HG02588 (cell line): ENCODE results near the gene ZNF566.
"Not testable (repeated sequence)": the region's sequence is repeated elsewhere in the genome, so short reads cannot be mapped to it uniquely, and the experiment has no call there.

Experiments
- ATAC-seq: cut with Tn5 transposase; IDR thresholded peaks from one replicate; pipeline ENCODE4 v1.9.1; 2021; ENCODE audit warnings: mild to moderate bottlenecking, moderate library complexity; ENCODE audit not compliant: unreplicated experiment

ZNF566 gene

GRCh38 chr19:36489118-36489919, at the start of gene ZNF566:
ZNF566 (minus strand) TSS chr19:36489561; CDS start chr19:36476557, 13,004 bp downstream.
- ATAC-seq, result peak; percentile 84

GRCh38 chr19:36528921-36529518, 39.7 kb upstream of the ZNF566 start:
- peak; percentile 15 for ATAC-seq

- ATAC-seq, result peak; percentile 85
Measured at GRCh38 chr19:36528194-36528920, 39.0 kb upstream of the ZNF566 start, which contains the start of gene ZNF260. ZNF260 (minus strand) TSS chr19:36528271; CDS start chr19:36515238, 13,033 bp downstream.

GRCh38 chr19:36527873-36528193, 38.5 kb upstream of the ZNF566 start:
- peak; percentile 1 for ATAC-seq

- no peak for ATAC-seq
Measured at GRCh38 chr19:36527341-36527740, 38.0 kb upstream of the ZNF566 start.

GRCh38 chr19:36526581-36526980, 37.2 kb upstream of the ZNF566 start:
- no peak for ATAC-seq

GRCh38 chr19:36524617-36525016, 35.3 kb upstream of the ZNF566 start:
- ATAC-seq, result no peak

- no peak for ATAC-seq
Measured at GRCh38 chr19:36514012-36514612, 24.8 kb upstream of the ZNF566 start.

- no peak for ATAC-seq
Measured at GRCh38 chr19:36508325-36508724, 19.0 kb upstream of the ZNF566 start.

GRCh38 chr19:36501973-36502372, 12.6 kb upstream of the ZNF566 start:
- ATAC-seq, result no peak

GRCh38 chr19:36497001-36497400, 7.6 kb upstream of the ZNF566 start:
- no peak for ATAC-seq

- ATAC-seq, result not testable (repeated sequence)
Measured at GRCh38 chr19:36492689-36493453, 3.5 kb upstream of the ZNF566 start.

- not testable (repeated sequence) for ATAC-seq
Measured at GRCh38 chr19:36490846-36491245, 1.5 kb upstream of the ZNF566 start.

GRCh38 chr19:36489920-36490415, 607 bp upstream of the ZNF566 start:
- peak; percentile 58 for ATAC-seq

- ATAC-seq, result no peak
Measured at GRCh38 chr19:36488846-36489117, 579 bp downstream of the ZNF566 start.

GRCh38 chr19:36488118-36488845, 1.1 kb downstream of the ZNF566 start:
- ATAC-seq, result no peak

GRCh38 chr19:36483653-36484052, 5.7 kb downstream of the ZNF566 start:
- no peak for ATAC-seq

GRCh38 chr19:36482876-36483275, 6.5 kb downstream of the ZNF566 start:
- no peak for ATAC-seq

GRCh38 chr19:36460046-36460445, 29.3 kb downstream of the ZNF566 start:
- ATAC-seq, result no peak

GRCh38 chr19:36456831-36457230, 32.5 kb downstream of the ZNF566 start:
- no peak for ATAC-seq
